GM19468 (cell line): ENCODE results near the gene BRME1.
A peak's percentile ranks its signal among the peaks of the same experiment; 100 is the strongest.

Experiments
- ATAC-seq: cut with Tn5 transposase; IDR thresholded peaks from one replicate; pipeline ENCODE4 v1.9.1; 2021; ENCODE audit warnings: mild to moderate bottlenecking, moderate library complexity, moderate number of reproducible peaks; ENCODE audit not compliant: unreplicated experiment; ENCODE audit errors: extremely low read depth

Gene BRME1

DNA sequence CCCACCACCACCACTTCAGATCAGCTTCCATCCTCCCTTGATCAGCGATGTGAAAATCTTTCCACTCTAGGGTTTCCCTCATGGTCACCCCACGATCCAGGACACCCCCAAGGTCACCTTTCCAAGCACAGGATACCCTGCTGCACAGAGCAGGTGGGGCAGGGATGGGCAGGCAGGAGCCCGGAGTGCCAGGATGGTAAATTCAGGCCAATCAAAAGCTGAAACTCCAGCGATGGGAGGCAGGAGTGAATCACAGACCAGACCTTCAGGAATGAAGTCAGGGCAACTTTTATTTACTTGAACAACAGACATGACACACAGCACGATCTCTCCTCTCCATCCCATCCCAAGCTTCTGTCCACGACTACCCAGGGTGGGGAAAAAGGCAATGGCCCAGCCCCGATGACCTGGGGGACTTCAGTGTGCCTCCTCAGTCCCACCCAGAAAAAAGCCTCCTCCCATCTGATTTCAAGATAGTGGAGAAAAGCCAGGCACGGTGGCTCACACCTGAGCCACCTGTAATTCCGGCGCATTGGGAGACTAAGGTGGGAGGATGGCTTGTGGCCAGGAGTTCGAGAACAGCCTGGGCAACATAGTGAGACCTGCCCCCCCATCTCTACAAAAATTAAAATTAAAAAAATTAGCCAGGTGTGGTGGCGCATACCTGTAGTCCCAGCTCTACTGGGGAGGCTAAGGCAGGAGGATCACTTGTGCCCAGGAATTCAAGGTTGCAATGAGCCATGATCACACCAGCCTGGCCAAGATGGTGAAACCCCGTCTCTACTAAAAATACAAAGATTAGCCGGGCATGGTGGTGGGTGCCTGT, 71.5 kb downstream of the BRME1 start:
- ATAC-seq: no peak

DNA sequence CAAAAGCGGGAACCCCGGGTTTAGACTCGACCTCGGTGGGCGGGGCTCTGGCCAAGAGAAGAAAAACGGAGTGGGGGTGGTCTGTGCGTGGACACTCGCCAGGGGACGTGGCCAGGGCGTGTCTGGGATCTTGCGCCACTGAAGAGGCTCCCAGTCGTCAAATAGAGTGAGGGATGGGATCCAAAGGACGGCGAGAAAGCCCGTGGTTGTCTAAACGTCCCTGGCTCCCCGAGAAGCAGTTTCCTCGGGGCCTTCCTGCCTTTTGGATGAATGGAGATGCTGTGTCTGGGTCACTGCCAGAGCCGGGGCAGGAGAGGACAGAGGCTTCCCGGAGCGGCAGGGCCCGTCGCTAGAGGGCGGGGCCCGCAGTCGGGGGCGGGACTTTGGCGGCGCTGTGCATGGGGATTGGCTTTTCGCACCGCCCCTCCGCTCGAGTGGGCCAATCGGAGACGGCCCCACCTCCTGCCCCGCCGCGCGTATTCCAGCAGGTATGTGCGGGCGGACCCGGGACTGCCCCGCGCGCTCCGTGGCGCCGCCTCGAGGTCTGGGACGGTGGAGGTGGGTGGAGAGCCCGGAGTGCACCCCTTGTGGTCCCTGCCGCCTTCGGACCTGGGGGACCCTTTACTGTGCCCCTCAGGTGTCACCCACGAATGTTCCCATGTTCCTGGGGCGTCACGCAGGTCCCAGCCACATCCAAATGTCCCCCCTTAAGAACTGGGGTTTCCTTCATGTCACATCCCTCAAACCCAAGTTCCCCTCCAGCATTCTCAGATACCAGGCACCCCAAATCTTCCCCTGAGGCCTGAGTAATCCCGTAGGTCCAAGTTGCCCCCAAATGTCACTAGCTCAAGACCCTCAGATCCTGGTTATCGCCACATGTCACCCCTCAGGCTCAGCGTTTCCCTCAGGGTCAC, 72.3 kb downstream of the BRME1 start:
- peak; percentile 52 for ATAC-seq
